Natural killer cell (primary cell): ENCODE data around the gene HMCN1. TPM values are rescaled to one million over a fixed set of nuclear protein-coding genes. Genes with fewer than 3 reads are reported as not detected.

Experiments
- ATAC-seq, 3 donors: fragments of 150-1000 bp in 2 of 3; fragments of 200-7000 bp in 1 of 3; cut with Tn5 transposase; 1 replicate in 1 of 3; 2 replicates in 2 of 3; pipeline ENCODE4 v1.10.0; 2021; ENCODE audit warnings: mild to moderate bottlenecking in 2 of 3, moderate library complexity in 2 of 3
- DNase-seq, 2 donors: peaks; one replicate each; pipeline versions ENCODE4 v3.0.0 to v3.0.0-alpha.2; 2013 to 2021; ENCODE audit warnings: mixed read lengths in 1 of 2
- H3K27ac ChIP-seq: one replicate; pipeline ENCODE4 v1.5.1; 2013; ENCODE audit warnings: mild to moderate bottlenecking, low read length
- H3K27me3 ChIP-seq: one replicate; pipeline ENCODE4 v1.6.1; 2013; ENCODE audit warnings: low read length; ENCODE audit not compliant: control insufficient read depth, insufficient read depth
- H3K36me3 ChIP-seq: one replicate; pipeline ENCODE4 v1.6.1; 2013; ENCODE audit warnings: low read length; ENCODE audit not compliant: control insufficient read depth, insufficient read depth
- H3K4me1 ChIP-seq: one replicate; pipeline ENCODE4 v1.6.1; 2013; ENCODE audit warnings: low read length; ENCODE audit not compliant: control insufficient read depth, insufficient read depth
- H3K4me3 ChIP-seq: one replicate; pipeline ENCODE4 v1.5.1; 2013; ENCODE audit warnings: low read length
- H3K9me3 ChIP-seq: one replicate; pipeline ENCODE4 v1.6.1; 2013; ENCODE audit warnings: low read length; ENCODE audit not compliant: control insufficient read depth, insufficient read depth
- H3K27ac Mint-ChIP-seq, 2 donors: one replicate each; pipeline ENCODE4 v1.8.0; 2022; ENCODE audit warnings: mild to moderate bottlenecking in 2 of 2, mixed read lengths in 2 of 2, moderate library complexity in 1 of 2
- H3K27me3 Mint-ChIP-seq, 2 donors: one replicate each; pipeline ENCODE4 v1.8.0; 2022; ENCODE audit warnings: low read depth in 2 of 2, mixed read lengths in 2 of 2
- H3K36me3 Mint-ChIP-seq: one replicate; pipeline ENCODE4 v1.8.0; 2022; ENCODE audit warnings: mixed read lengths
- H3K4me1 Mint-ChIP-seq, 2 donors: one replicate each; pipeline ENCODE4 v1.8.0; 2022; ENCODE audit warnings: mixed read lengths in 2 of 2
- H3K4me3 Mint-ChIP-seq: one replicate; pipeline ENCODE4 v1.8.0; 2022; ENCODE audit warnings: mild to moderate bottlenecking, moderate library complexity, mixed read lengths
- H3K9me3 Mint-ChIP-seq, 2 donors: one replicate each; pipeline ENCODE4 v1.8.0; 2022; ENCODE audit warnings: mixed read lengths in 2 of 2
- CTCF ChIP-seq: fragments of 200-600 bp; IDR thresholded peaks from one replicate; pipeline ENCODE4 v1.8.0; 2022; ENCODE audit warnings: antibody characterized with exemption
- WGBS: methylation state at CpG from one replicate; pipeline ENCODE4 v1.1.7; 2013; ENCODE audit warnings: missing lambda C conversion rate; ENCODE audit not compliant: insufficient coverage; 5-methylcytosine and 5-hydroxymethylcytosine counted together
- intact Hi-C: fragments of 100-400 bp; cut with micrococcal nuclease; formaldehyde crosslinking; loops from one replicate; pipeline ENCODE4 v1.14.2; 2022
- total RNA-seq, 4 donors: library from RNA; stranded (reverse); fragments of 120-200 nt in 1 of 4; gene quantifications; one replicate each; pipeline versions ENCODE4 v1.2.3 to v1.2.4, GENCODE V29; 2013 to 2022

Gene HMCN1
- total RNA-seq, 3 donors from 2014 or later (not counting 1 experiment from before 2014, with no cell fraction given): 0.02 to 0.45 (median 0.39) TPM

GRCh38 chr1:186220067-186220466 lies 485.9 kb downstream of the HMCN1 start:
- Histone ChIP-seq H3K27me3 (no peaks in the 10 kb centered on the region), H3K36me3 (no peaks in the 10 kb centered on the region), H3K27ac (no peak overlapping the region), H3K4me1 (no peaks in the 10 kb centered on the region), H3K4me3 (no peak overlapping the region), H3K9me3 (no peaks in the 10 kb centered on the region)
- H3K4me3 Mint-ChIP-seq: no peak overlapping the region
- H3K36me3 Mint-ChIP-seq: no peaks in the 10 kb centered on the region
- DNase-seq: no peak
- H3K27ac Mint-ChIP-seq: no peak overlapping the region
- no peak for TF ChIP-seq CTCF
- no peaks in the 10 kb centered on the region for H3K4me1 Mint-ChIP-seq
- H3K27me3 Mint-ChIP-seq: no peaks in the 10 kb centered on the region
- WGBS: 75% methylated on average over 3 of the region's 3 CpGs
- peaks cover 0 to 3% of the 10 kb centered on the region in 2 donors for H3K9me3 Mint-ChIP-seq
- no peak for ATAC-seq
- intact Hi-C loops: no loop called here

GRCh38 chr1:186220911-186221310 lies 486.7 kb downstream of the HMCN1 start:
- no peaks in the 10 kb centered on the region for H3K4me1 Mint-ChIP-seq
- no peak for TF ChIP-seq CTCF
- Histone ChIP-seq H3K4me3 (no peak overlapping the region), H3K27me3 (no peaks in the 10 kb centered on the region), H3K27ac (no peak overlapping the region), H3K36me3 (no peaks in the 10 kb centered on the region), H3K9me3 (no peaks in the 10 kb centered on the region), H3K4me1 (no peaks in the 10 kb centered on the region)
- H3K4me3 Mint-ChIP-seq: no peak overlapping the region
- H3K27me3 Mint-ChIP-seq: no peaks in the 10 kb centered on the region
- no peak for ATAC-seq
- no peak for DNase-seq
- WGBS: 95% methylated on average over 1 of the region's 1 CpG
- H3K36me3 Mint-ChIP-seq: no peaks in the 10 kb centered on the region
- peaks cover 0 to 3% of the 10 kb centered on the region in 2 donors for H3K9me3 Mint-ChIP-seq
- no peak overlapping the region for H3K27ac Mint-ChIP-seq
- intact Hi-C loops: no loop called here

- Mint-ChIP-seq H3K9me3 (peaks cover 0 to 3% of the 10 kb centered on the region in 2 donors), H3K36me3 (no peaks in the 10 kb centered on the region), H3K4me1 (no peaks in the 10 kb centered on the region), H3K27me3 (peaks cover 0 to 3% of the 10 kb centered on the region in 2 donors), H3K27ac (no peak overlapping the region), H3K4me3 (no peak overlapping the region)
- H3K36me3 ChIP-seq: no peaks in the 10 kb centered on the region
- no peak overlapping the region for H3K27ac ChIP-seq
- H3K4me3 ChIP-seq: no peak overlapping the region
- H3K9me3 ChIP-seq: no peaks in the 10 kb centered on the region
- no peaks in the 10 kb centered on the region for H3K4me1 ChIP-seq
- WGBS: no CpG with 5 or more reads among the region's 1 CpG
- intact Hi-C loops: no loop called here
- H3K27me3 ChIP-seq: no peaks in the 10 kb centered on the region
- no peak for DNase-seq
- no peak for TF ChIP-seq CTCF
- no peak for ATAC-seq
Observed at GRCh38 chr1:186225096-186225495, 490.9 kb downstream of the HMCN1 start.

GRCh38 chr1:186228749-186229148 lies 494.6 kb downstream of the HMCN1 start:
- WGBS: 95% methylated on average over 6 of the region's 6 CpGs
- DNase-seq (no peak), ATAC-seq (no peak)
- Histone ChIP-seq H3K27ac (no peak overlapping the region), H3K9me3 (no peaks in the 10 kb centered on the region), H3K27me3 (no peaks in the 10 kb centered on the region), H3K4me3 (no peak overlapping the region), H3K4me1 (no peaks in the 10 kb centered on the region), H3K36me3 (no peaks in the 10 kb centered on the region)
- Mint-ChIP-seq H3K4me1 (no peaks in the 10 kb centered on the region), H3K36me3 (no peaks in the 10 kb centered on the region), H3K27me3 (peaks cover 0 to 5% of the 10 kb centered on the region in 2 donors), H3K9me3 (peaks cover 0 to 2% of the 10 kb centered on the region in 2 donors), H3K4me3 (no peak overlapping the region), H3K27ac (no peak overlapping the region)
- intact Hi-C loops: no loop called here
- TF ChIP-seq CTCF: no peak
